T-helper 2 cell treated with Interferon-gamma antibody and Interleukin-4, amounts not matched to agents 5 μg/mL and 100 μg/mL, for 36 hours (primary cell): ENCODE results near the gene CLSTN1.

Source experiments
- DNase-seq: peaks from one replicate; pipeline ENCODE4 v3.0.0; 2021; ENCODE audit warnings: low spot score
- H3K27ac Mint-ChIP-seq: one replicate; pipeline ENCODE4 v1.8.0; 2021; ENCODE audit warnings: mild to moderate bottlenecking, mixed read lengths
- H3K27me3 Mint-ChIP-seq: one replicate; pipeline ENCODE4 v1.8.0; 2021; ENCODE audit warnings: low read depth, mixed read lengths
- H3K36me3 Mint-ChIP-seq: one replicate; pipeline ENCODE4 v1.8.0; 2021; ENCODE audit warnings: low read depth, mixed read lengths
- H3K4me1 Mint-ChIP-seq: one replicate; pipeline ENCODE4 v1.8.0; 2021; ENCODE audit warnings: low read depth, mixed read lengths
- H3K4me3 Mint-ChIP-seq: one replicate; pipeline ENCODE4 v1.8.0; 2022; ENCODE audit warnings: mild to moderate bottlenecking, moderate library complexity, mixed read lengths
- H3K9me3 Mint-ChIP-seq: one replicate; pipeline ENCODE4 v1.8.0; 2021; ENCODE audit warnings: mixed read lengths

CLSTN1 gene

GRCh38 chr1:9724706-9725476 is 98.9 kb downstream of the CLSTN1 start:
- no peaks in the 10 kb centered on the region for H3K27me3 Mint-ChIP-seq
- H3K9me3 Mint-ChIP-seq = peaks cover 4% of the 10 kb centered on the region
- DNase-seq = peak; percentile 54
- peaks cover 29% of the 10 kb centered on the region for H3K4me1 Mint-ChIP-seq
- peak overlapping the region; percentile 71 for H3K27ac Mint-ChIP-seq
- H3K36me3 Mint-ChIP-seq = peaks cover 76% of the 10 kb centered on the region
- no peak overlapping the region for H3K4me3 Mint-ChIP-seq

- no peak for DNase-seq
- Mint-ChIP-seq H3K4me3 (no peak overlapping the region), H3K9me3 (peaks cover 4% of the 10 kb centered on the region), H3K27me3 (no peaks in the 10 kb centered on the region), H3K27ac (peak overlapping the region; percentile 70), H3K36me3 (peaks cover 79% of the 10 kb centered on the region), H3K4me1 (peaks cover 29% of the 10 kb centered on the region)
Measured at GRCh38 chr1:9723926-9724325, 99.8 kb downstream of the CLSTN1 start.

- H3K4me1 Mint-ChIP-seq = peaks cover 26% of the 10 kb centered on the region
- no peak for DNase-seq
- no peak overlapping the region for H3K4me3 Mint-ChIP-seq
- H3K27me3 Mint-ChIP-seq = no peaks in the 10 kb centered on the region
- H3K9me3 Mint-ChIP-seq = peaks cover 4% of the 10 kb centered on the region
- H3K27ac Mint-ChIP-seq = peak overlapping the region; percentile 47
- peaks cover 76% of the 10 kb centered on the region for H3K36me3 Mint-ChIP-seq
Measured at GRCh38 chr1:9723068-9723805, 100.5 kb downstream of the CLSTN1 start.

DNA sequence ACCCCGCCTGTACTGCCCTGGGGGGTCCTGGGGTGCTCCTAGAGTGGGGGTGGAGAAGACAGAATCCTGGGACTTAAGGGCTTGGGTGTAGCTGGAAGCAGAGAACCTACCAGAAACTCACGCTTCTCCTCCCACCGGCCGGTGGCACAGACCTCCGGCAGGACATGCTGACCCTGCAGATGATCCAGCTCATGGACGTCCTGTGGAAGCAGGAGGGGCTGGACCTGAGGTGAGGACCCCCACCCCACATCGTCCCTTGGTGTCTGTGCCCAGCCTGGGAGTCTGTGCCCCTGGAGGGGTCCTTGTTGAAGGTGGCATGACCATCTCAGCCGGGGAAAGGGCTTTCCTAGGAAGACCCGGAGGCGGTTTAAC is 101.4 kb downstream of the CLSTN1 start:
- Mint-ChIP-seq H3K27me3 (no peaks in the 10 kb centered on the region), H3K36me3 (peaks cover 76% of the 10 kb centered on the region), H3K4me1 (peaks cover 27% of the 10 kb centered on the region), H3K4me3 (no peak overlapping the region), H3K9me3 (peaks cover 4% of the 10 kb centered on the region), H3K27ac (peak overlapping the region; percentile 67)
- no peak for DNase-seq

DNA sequence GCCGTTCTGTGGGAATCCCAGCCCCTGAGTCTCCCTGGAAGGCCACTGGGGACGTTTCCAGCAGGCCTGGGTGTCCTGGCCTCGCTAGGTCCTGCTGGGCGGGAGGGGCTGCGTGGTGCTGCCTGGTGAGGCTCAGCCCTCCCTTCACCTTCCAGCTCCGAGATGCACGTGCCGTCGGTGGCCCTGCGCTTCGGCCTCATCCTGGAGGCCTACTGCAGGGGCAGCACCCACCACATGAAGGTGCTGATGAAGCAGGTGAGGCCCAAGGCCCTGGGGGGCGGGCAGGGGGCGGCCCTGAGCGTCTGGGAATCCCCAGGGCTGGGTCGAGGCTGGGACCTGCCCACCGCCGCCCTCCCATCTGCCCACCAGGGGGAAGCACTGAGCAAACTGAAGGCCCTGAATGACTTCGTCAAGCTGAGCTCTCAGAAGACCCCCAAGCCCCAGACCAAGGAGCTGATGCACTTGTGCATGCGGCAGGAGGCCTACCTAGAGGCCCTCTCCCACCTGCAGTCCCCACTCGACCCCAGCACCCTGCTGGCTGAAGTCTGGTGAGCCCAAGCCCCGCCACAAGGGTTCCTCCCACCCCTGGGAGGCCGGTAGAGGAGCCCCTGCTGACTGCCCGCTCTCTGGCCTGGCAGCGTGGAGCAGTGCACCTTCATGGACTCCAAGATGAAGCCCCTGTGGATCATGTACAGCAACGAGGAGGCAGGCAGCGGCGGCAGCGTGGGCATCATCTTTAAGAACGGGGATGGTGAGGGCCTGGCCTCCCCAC is 102.0 kb downstream of the CLSTN1 start:
- peak; percentile 41 for DNase-seq
- Mint-ChIP-seq H3K27ac (peak overlapping the region; percentile 67), H3K9me3 (peaks cover 4% of the 10 kb centered on the region), H3K4me3 (no peak overlapping the region), H3K27me3 (no peaks in the 10 kb centered on the region), H3K4me1 (peaks cover 29% of the 10 kb centered on the region), H3K36me3 (peaks cover 76% of the 10 kb centered on the region)

DNA sequence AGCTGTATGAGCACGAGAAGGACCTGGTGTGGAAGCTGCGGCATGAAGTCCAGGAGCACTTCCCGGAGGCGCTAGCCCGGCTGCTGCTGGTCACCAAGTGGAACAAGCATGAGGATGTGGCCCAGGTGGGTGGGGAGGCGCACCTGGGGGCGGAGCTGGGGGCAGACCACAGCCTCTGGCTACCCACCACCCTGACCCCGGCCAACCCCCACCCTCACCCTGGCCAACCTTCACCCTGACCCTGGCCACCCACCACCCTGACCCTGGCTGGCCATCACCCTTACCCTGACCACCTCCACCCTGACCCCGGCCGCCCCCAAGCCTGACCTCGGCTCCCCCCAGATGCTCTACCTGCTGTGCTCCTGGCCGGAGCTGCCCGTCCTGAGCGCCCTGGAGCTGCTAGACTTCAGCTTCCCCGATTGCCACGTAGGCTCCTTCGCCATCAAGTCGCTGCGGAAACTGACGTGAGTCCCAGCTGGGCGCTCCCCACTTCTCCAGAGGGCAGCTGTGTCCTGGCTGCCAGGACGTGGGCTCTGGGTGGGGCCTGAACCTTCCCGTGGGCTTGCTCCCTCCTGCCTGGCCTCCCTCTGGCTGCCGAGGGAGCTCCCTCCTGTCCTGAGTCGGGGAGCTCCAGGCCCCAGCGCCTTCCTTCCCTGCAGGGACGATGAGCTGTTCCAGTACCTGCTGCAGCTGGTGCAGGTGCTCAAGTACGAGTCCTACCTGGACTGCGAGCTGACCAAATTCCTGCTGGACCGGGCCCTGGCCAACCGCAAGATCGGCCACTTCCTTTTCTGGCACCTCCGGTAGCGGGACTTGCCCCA is 102.8 kb downstream of the CLSTN1 start:
- peaks cover 4% of the 10 kb centered on the region for H3K9me3 Mint-ChIP-seq
- peaks cover 30% of the 10 kb centered on the region for H3K4me1 Mint-ChIP-seq
- peaks cover 78% of the 10 kb centered on the region for H3K36me3 Mint-ChIP-seq
- peak overlapping the region; percentile 36 for H3K27ac Mint-ChIP-seq
- no peaks in the 10 kb centered on the region for H3K27me3 Mint-ChIP-seq
- H3K4me3 Mint-ChIP-seq = no peak overlapping the region
- no peak for DNase-seq

- peak overlapping the region; percentile 79 for H3K27ac Mint-ChIP-seq
- no peak overlapping the region for H3K4me3 Mint-ChIP-seq
- DNase-seq = no peak
- H3K9me3 Mint-ChIP-seq = peaks cover 4% of the 10 kb centered on the region
- peaks cover 82% of the 10 kb centered on the region for H3K36me3 Mint-ChIP-seq
- peaks cover 29% of the 10 kb centered on the region for H3K4me1 Mint-ChIP-seq
- H3K27me3 Mint-ChIP-seq = no peaks in the 10 kb centered on the region
Measured at GRCh38 chr1:9719978-9720722, 103.6 kb downstream of the CLSTN1 start.

GRCh38 chr1:9718006-9718680 is 105.6 kb downstream of the CLSTN1 start:
- Mint-ChIP-seq H3K36me3 (peaks cover 75% of the 10 kb centered on the region), H3K4me1 (peaks cover 35% of the 10 kb centered on the region), H3K9me3 (no peaks in the 10 kb centered on the region), H3K27me3 (no peaks in the 10 kb centered on the region), H3K27ac (peak overlapping the region; percentile 93), H3K4me3 (peak overlapping the region; percentile 90)
- DNase-seq = no peak

GRCh38 chr1:9717193-9718005 is 106.4 kb downstream of the CLSTN1 start:
- H3K27ac Mint-ChIP-seq = peak overlapping the region; percentile 93
- peak overlapping the region; percentile 90 for H3K4me3 Mint-ChIP-seq
- H3K36me3 Mint-ChIP-seq = peaks cover 73% of the 10 kb centered on the region
- DNase-seq = peak; percentile 81
- no peaks in the 10 kb centered on the region for H3K9me3 Mint-ChIP-seq
- H3K27me3 Mint-ChIP-seq = no peaks in the 10 kb centered on the region
- H3K4me1 Mint-ChIP-seq = peaks cover 39% of the 10 kb centered on the region

GRCh38 chr1:9716404-9717192 is 107.2 kb downstream of the CLSTN1 start:
- Mint-ChIP-seq H3K27me3 (no peaks in the 10 kb centered on the region), H3K27ac (peak overlapping the region; percentile 93), H3K9me3 (no peaks in the 10 kb centered on the region), H3K4me1 (peaks cover 41% of the 10 kb centered on the region), H3K4me3 (peak overlapping the region; percentile 90), H3K36me3 (peaks cover 72% of the 10 kb centered on the region)
- DNase-seq = no peak

DNA sequence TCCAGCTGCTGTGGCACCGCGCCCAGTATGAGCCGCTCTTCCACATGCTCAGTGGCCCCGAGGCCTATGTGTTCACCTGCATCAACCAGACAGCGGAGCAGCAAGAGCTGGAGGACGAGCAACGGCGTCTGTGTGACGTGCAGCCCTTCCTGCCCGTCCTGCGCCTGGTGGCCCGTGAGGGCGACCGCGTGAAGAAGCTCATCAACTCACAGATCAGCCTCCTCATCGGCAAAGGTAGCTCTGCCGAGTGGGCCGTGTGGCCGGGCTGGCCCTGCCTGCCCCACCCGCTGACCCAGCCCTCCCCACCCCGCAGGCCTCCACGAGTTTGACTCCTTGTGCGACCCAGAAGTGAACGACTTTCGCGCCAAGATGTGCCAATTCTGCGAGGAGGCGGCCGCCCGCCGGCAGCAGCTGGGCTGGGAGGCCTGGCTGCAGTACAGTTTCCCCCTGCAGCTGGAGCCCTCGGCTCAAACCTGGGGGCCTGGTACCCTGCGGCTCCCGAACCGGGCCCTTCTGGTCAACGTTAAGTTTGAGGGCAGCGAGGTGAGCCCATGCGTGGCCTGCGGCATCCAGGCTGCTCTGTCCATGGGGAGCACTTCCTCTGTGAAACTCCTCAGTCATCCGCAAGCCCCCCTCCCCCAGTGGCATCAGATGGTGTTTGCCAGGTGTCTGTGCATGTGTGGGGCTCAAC is 108.1 kb downstream of the CLSTN1 start:
- peak overlapping the region; percentile 90 for H3K4me3 Mint-ChIP-seq
- no peak for DNase-seq
- H3K9me3 Mint-ChIP-seq = no peaks in the 10 kb centered on the region
- H3K4me1 Mint-ChIP-seq = peaks cover 43% of the 10 kb centered on the region
- peak overlapping the region; percentile 93 for H3K27ac Mint-ChIP-seq
- peaks cover 77% of the 10 kb centered on the region for H3K36me3 Mint-ChIP-seq
- no peaks in the 10 kb centered on the region for H3K27me3 Mint-ChIP-seq
